Measurements from ENCODE around the gene LPXN. TPM values are rescaled to one million over a fixed set of nuclear protein-coding genes. Genes with fewer than 3 reads are reported as not detected.

The LPXN gene
- total and polyA plus RNA-seq, 7 donors = 0.73 to 4.7 (median 2.8) TPM

GRCh38 chr11:58497951-58498350 is 77.7 kb downstream of the LPXN start:
- WGBS, 3 donors = 84 to 95% (median 90%) methylated on average over 2 of the region's 2 CpGs
- no peak for ATAC-seq
- intact Hi-C loops (cut with DNase I) = no loop called here

GRCh38 chr11:58495906-58496305 is 79.8 kb downstream of the LPXN start:
- Histone ChIP-seq H3K4me3 (no peak overlapping the region), H3K27me3 (ENCODE audit: insufficient read depth in 3 of 3, low read length in 2 of 3) (no peaks in the 10 kb centered on the region), H3K36me3 (ENCODE audit: insufficient read depth in 1 of 2, low read depth in 1 of 2) (no peaks in the 10 kb centered on the region), H3K27ac (no peak overlapping the region), H3K4me1 (peaks cover 21% of the 10 kb centered on the region), H3K9me3 (no peaks in the 10 kb centered on the region)
- DNase-seq = no peak
- 22 to 40% (median 28%) methylated on average over 2 of the region's 2 CpGs for WGBS, 3 donors
- intact Hi-C loops (cut with DNase I) = no loop called here
- ATAC-seq = peak in 3 of 4 donors; percentile 19 to 69 (median 55)
- TF ChIP-seq CTCF (IDR thresholded peaks at IDR 0.05) = no peak

More at GRCh38 chr11:58497951-58498350, 77.7 kb downstream of the LPXN start:
- H3K4me1 ChIP-seq = peaks cover 21% of the 10 kb centered on the region
- TF ChIP-seq CTCF (IDR thresholded peaks at IDR 0.05) = no peak
- H3K9me3 ChIP-seq = no peaks in the 10 kb centered on the region
- no peaks in the 10 kb centered on the region for H3K36me3 ChIP-seq (ENCODE audit: insufficient read depth in 1 of 2, low read depth in 1 of 2)
- no peak for DNase-seq
- H3K27me3 ChIP-seq (ENCODE audit: insufficient read depth in 3 of 3, low read length in 2 of 3) = no peaks in the 10 kb centered on the region
- H3K27ac ChIP-seq = no peak overlapping the region
- no peak overlapping the region for H3K4me3 ChIP-seq

GRCh38 chr11:58494101-58494500 is 81.6 kb downstream of the LPXN start:
- intact Hi-C loops (cut with DNase I) = no loop called here
- no peak for ATAC-seq
- peaks cover 21% of the 10 kb centered on the region for H3K4me1 ChIP-seq
- H3K27me3 ChIP-seq (ENCODE audit: insufficient read depth in 3 of 3, low read length in 2 of 3) = no peaks in the 10 kb centered on the region
- no peak overlapping the region for H3K4me3 ChIP-seq
- no peak for DNase-seq
- no peak for TF ChIP-seq CTCF (IDR thresholded peaks at IDR 0.05)
- H3K9me3 ChIP-seq = no peaks in the 10 kb centered on the region
- no peak overlapping the region for H3K27ac ChIP-seq
- H3K36me3 ChIP-seq (ENCODE audit: insufficient read depth in 1 of 2, low read depth in 1 of 2) = no peaks in the 10 kb centered on the region

- no peak for TF ChIP-seq CTCF (IDR thresholded peaks at IDR 0.05)
- no peak for DNase-seq
- ATAC-seq = peak; percentile 35 to 70 (median 55)
- WGBS, 3 donors = 52 to 72% (median 57%) methylated on average over 2 of the region's 2 CpGs
- H3K4me1 ChIP-seq = peaks cover 21% of the 10 kb centered on the region
- H3K9me3 ChIP-seq = no peaks in the 10 kb centered on the region
- intact Hi-C loops (cut with DNase I) = no loop called here
- no peaks in the 10 kb centered on the region for H3K27me3 ChIP-seq (ENCODE audit: insufficient read depth in 3 of 3, low read length in 2 of 3)
- no peaks in the 10 kb centered on the region for H3K36me3 ChIP-seq (ENCODE audit: insufficient read depth in 1 of 2, low read depth in 1 of 2)
- H3K4me3 ChIP-seq = no peak overlapping the region
- no peak overlapping the region for H3K27ac ChIP-seq
Measured at GRCh38 chr11:58493676-58494075, 82.0 kb downstream of the LPXN start.

GRCh38 chr11:58490827-58491226 is 84.8 kb downstream of the LPXN start:
- ATAC-seq = no peak
- 58 to 84% (median 64%) methylated on average over 2 of the region's 2 CpGs for WGBS, 3 donors
- Histone ChIP-seq H3K27ac (no peak overlapping the region), H3K36me3 (ENCODE audit: insufficient read depth in 1 of 2, low read depth in 1 of 2) (no peaks in the 10 kb centered on the region), H3K27me3 (ENCODE audit: insufficient read depth in 3 of 3, low read length in 2 of 3) (no peaks in the 10 kb centered on the region), H3K9me3 (no peaks in the 10 kb centered on the region), H3K4me3 (no peak overlapping the region), H3K4me1 (peaks cover 13% of the 10 kb centered on the region)
- DNase-seq = no peak
- TF ChIP-seq CTCF (IDR thresholded peaks at IDR 0.05) = no peak
- intact Hi-C loops (cut with DNase I) = no loop called here

Data from psoas muscle (tissue), 8 donors.